GM18517 (cell line): Measurements from ENCODE around the gene CDKN1A.
"Not testable (repeated sequence)": the region's sequence is repeated elsewhere in the genome, so short reads cannot be mapped to it uniquely, and the experiment has no call there.

Experiments
- ATAC-seq: cut with Tn5 transposase; IDR thresholded peaks from one replicate; pipeline ENCODE4 v1.9.1; 2021; ENCODE audit warnings: mild to moderate bottlenecking, moderate library complexity; ENCODE audit not compliant: unreplicated experiment

CDKN1A gene

GRCh38 chr6:36718560-36718959 lies 40.0 kb downstream of the CDKN1A start:
- ATAC-seq: no peak

GRCh38 chr6:36719126-36719525 lies 40.6 kb downstream of the CDKN1A start:
- no peak for ATAC-seq

GRCh38 chr6:36720251-36721141 lies 42.0 kb downstream of the CDKN1A start:
- ATAC-seq: no peak

- no peak for ATAC-seq
Observed at GRCh38 chr6:36721369-36722140, 43.0 kb downstream of the CDKN1A start.

- ATAC-seq: no peak
Observed at GRCh38 chr6:36722365-36722764, 43.9 kb downstream of the CDKN1A start.

GRCh38 chr6:36722879-36723278 lies 44.4 kb downstream of the CDKN1A start:
- ATAC-seq: no peak

- not testable (repeated sequence) for ATAC-seq
Observed at GRCh38 chr6:36723992-36724391, 45.5 kb downstream of the CDKN1A start.

- no peak for ATAC-seq
Observed at GRCh38 chr6:36724514-36725390, 46.2 kb downstream of the CDKN1A start.

GRCh38 chr6:36725581-36725980 lies 47.1 kb downstream of the CDKN1A start:
- ATAC-seq: no peak

GRCh38 chr6:36727505-36728021 lies 49.0 kb downstream of the CDKN1A start:
- ATAC-seq: no peak

GRCh38 chr6:36728289-36729160 lies 50.0 kb downstream of the CDKN1A start:
- no peak for ATAC-seq

GRCh38 chr6:36729161-36729524 lies 50.6 kb downstream of the CDKN1A start:
- ATAC-seq: no peak

- ATAC-seq: no peak
Observed at GRCh38 chr6:36730424-36731380, 52.2 kb downstream of the CDKN1A start.

GRCh38 chr6:36731622-36732310 lies 53.3 kb downstream of the CDKN1A start:
- ATAC-seq: no peak

- no peak for ATAC-seq
Observed at GRCh38 chr6:36733300-36733699, 54.8 kb downstream of the CDKN1A start.

- no peak for ATAC-seq
Observed at GRCh38 chr6:36734486-36735060, 56.1 kb downstream of the CDKN1A start.

GRCh38 chr6:36735110-36736071 lies 56.9 kb downstream of the CDKN1A start:
- ATAC-seq: no peak
